Activated T-cell treated with anti-CD3 and anti-CD28 coated beads, Interleukin-2, amount 50 U/mL, for 48 hours (primary cell): ENCODE measurements around the gene ISG20L2.

ENCODE experiments used
- DNase-seq, 2 experiments: peaks; one replicate each; pipeline ENCODE4 v3.0.0-alpha.2; 2020

The ISG20L2 gene

GRCh38 chr1:156740741-156741480 lies 12.3 kb upstream of the ISG20L2 start, which contains the start of gene MRPL24:
Gene MRPL24 (minus strand): TSS chr1:156741088. CDS start chr1:156738704, 2,384 bp downstream.
- peak; percentile 96 to 97 for DNase-seq

- DNase-seq = no peak
Observed at GRCh38 chr1:156740237-156740740, 11.7 kb upstream of the ISG20L2 start.

GRCh38 chr1:156738916-156739315 lies 10.3 kb upstream of the ISG20L2 start:
- DNase-seq = no peak

GRCh38 chr1:156738407-156738806 lies 9.8 kb upstream of the ISG20L2 start:
- DNase-seq = no peak

- no peak for DNase-seq
Observed at GRCh38 chr1:156733989-156734584, 5.5 kb upstream of the ISG20L2 start.

GRCh38 chr1:156727926-156728598 lies 504 bp downstream of the ISG20L2 start, which contains the start of gene METTL25B:
Gene METTL25B (plus strand): TSS chr1:156728469. CDS start chr1:156729105, 636 bp downstream.
- DNase-seq = peak; percentile 88 to 90

GRCh38 chr1:156727492-156727891 lies 1.1 kb downstream of the ISG20L2 start:
- no peak for DNase-seq

GRCh38 chr1:156726549-156727226 lies 1.9 kb downstream of the ISG20L2 start:
- peak; percentile 75 to 76 for DNase-seq

- peak; percentile 86 to 87 for DNase-seq
Observed at GRCh38 chr1:156725683-156726280, 2.8 kb downstream of the ISG20L2 start.

GRCh38 chr1:156721535-156721934 lies 7.0 kb downstream of the ISG20L2 start:
- no peak for DNase-seq

GRCh38 chr1:156721131-156721530 lies 7.4 kb downstream of the ISG20L2 start:
- DNase-seq = no peak

GRCh38 chr1:156717351-156717750 lies 11.2 kb downstream of the ISG20L2 start:
- DNase-seq = no peak

GRCh38 chr1:156714830-156715229 lies 13.7 kb downstream of the ISG20L2 start:
- no peak for DNase-seq

GRCh38 chr1:156712626-156713025 lies 15.9 kb downstream of the ISG20L2 start:
- no peak for DNase-seq

- DNase-seq = no peak
Observed at GRCh38 chr1:156711011-156711817, 17.4 kb downstream of the ISG20L2 start.

GRCh38 chr1:156709757-156710489 lies 18.6 kb downstream of the ISG20L2 start:
- no peak for DNase-seq

- no peak for DNase-seq
Observed at GRCh38 chr1:156709031-156709430, 19.5 kb downstream of the ISG20L2 start.

- no peak for DNase-seq
Observed at GRCh38 chr1:156708218-156708661, 20.3 kb downstream of the ISG20L2 start.

GRCh38 chr1:156707417-156708217 lies 20.9 kb downstream of the ISG20L2 start:
- no peak for DNase-seq
